ENCODE measurements around the gene HFM1. TPM values are rescaled to one million over a fixed set of nuclear protein-coding genes. Genes with fewer than 3 reads are reported as not detected.
"Not testable (repeated sequence)": the region's sequence is repeated elsewhere in the genome, so short reads cannot be mapped to it uniquely, and the experiment has no call there.

The HFM1 gene
- total RNA-seq, 1 donor from 2014 or later, result 2.5 TPM

DNA sequence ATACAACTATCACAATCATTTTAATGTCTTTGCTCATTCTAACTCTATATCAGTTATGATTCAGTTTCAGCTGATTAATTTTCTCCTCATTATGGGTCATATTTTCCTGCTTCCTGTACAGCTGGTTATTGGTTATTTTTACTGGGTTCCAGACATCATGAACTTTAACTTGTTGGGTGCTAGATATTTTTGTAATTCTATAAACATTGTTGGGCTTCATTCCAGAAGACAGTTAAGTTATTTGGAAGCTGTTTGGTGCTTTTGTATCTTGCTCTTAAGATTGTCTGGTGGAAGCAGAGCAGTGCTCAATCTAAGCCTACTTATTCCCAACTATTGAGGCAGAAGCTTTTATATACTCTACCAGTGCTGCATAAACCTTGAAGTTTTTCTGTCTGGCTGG, 34.4 kb upstream of the HFM1 start:
- peaks cover 3% of the 10 kb centered on the region for H3K36me3 Mint-ChIP-seq (ENCODE audit: low read depth, unreplicated experiment)
- H3K27ac Mint-ChIP-seq (ENCODE audit: unreplicated experiment), result no peak overlapping the region
- TF ChIP-seq, protein P1, sequence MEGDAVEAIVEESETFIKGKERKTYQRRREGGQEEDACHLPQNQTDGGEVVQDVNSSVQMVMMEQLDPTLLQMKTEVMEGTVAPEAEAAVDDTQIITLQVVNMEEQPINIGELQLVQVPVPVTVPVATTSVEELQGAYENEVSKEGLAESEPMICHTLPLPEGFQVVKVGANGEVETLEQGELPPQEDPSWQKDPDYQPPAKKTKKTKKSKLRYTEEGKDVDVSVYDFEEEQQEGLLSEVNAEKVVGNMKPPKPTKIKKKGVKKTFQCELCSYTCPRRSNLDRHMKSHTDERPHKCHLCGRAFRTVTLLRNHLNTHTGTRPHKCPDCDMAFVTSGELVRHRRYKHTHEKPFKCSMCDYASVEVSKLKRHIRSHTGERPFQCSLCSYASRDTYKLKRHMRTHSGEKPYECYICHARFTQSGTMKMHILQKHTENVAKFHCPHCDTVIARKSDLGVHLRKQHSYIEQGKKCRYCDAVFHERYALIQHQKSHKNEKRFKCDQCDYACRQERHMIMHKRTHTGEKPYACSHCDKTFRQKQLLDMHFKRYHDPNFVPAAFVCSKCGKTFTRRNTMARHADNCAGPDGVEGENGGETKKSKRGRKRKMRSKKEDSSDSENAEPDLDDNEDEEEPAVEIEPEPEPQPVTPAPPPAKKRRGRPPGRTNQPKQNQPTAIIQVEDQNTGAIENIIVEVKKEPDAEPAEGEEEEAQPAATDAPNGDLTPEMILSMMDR (IDR thresholded peaks at IDR 0.05; ENCODE audit: unreplicated experiment), result no peak
- H3K9me3 Mint-ChIP-seq (ENCODE audit: unreplicated experiment), result no peaks in the 10 kb centered on the region
- peaks cover 5% of the 10 kb centered on the region for H3K4me1 Mint-ChIP-seq (ENCODE audit: unreplicated experiment)
- no peak for DNase-seq (ENCODE audit: low spot score)
- H3K27me3 Mint-ChIP-seq (ENCODE audit: unreplicated experiment), result no peaks in the 10 kb centered on the region
- no peak overlapping the region for H3K4me3 Mint-ChIP-seq (ENCODE audit: unreplicated experiment)

DNA sequence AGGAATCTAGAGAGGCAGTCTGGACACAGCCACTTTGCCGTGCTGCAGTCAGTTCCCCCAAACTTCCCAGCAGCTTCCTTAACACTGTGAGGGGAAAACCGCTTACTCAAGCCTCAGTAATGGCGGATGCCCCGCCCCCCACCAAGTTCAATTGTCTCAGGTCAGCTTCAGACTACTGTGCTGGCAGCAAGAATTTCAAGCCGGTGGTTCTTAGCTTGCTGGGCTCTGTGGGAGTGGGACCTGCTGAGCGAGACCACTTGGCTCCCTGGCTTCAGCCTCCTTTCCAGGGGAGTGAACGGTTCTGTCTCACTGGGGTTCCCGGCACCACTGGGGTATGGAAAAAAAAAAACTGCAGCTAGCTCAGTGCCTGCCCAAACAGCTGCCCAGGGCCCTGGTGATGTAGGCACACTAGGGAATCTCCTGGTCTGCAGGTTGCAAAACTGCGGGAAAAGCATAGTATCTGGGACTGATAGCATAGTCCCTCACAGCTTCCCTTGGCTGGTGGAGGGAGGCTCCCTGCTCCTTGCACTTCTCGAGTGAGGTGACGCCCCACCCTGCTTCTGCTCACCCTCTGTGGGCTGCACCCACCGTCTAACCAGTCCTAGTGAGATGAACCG, 23.7 kb upstream of the HFM1 start:
- H3K27me3 Mint-ChIP-seq (ENCODE audit: unreplicated experiment), result peaks cover 2% of the 10 kb centered on the region
- H3K9me3 Mint-ChIP-seq (ENCODE audit: unreplicated experiment), result no peaks in the 10 kb centered on the region
- TF ChIP-seq, protein P1 (IDR thresholded peaks at IDR 0.05; ENCODE audit: unreplicated experiment), result no peak
- no peak overlapping the region for H3K27ac Mint-ChIP-seq (ENCODE audit: unreplicated experiment)
- H3K4me1 Mint-ChIP-seq (ENCODE audit: unreplicated experiment), result no peaks in the 10 kb centered on the region
- no peaks in the 10 kb centered on the region for H3K36me3 Mint-ChIP-seq (ENCODE audit: low read depth, unreplicated experiment)
- H3K4me3 Mint-ChIP-seq (ENCODE audit: unreplicated experiment), result no peak overlapping the region
- no peak for DNase-seq (ENCODE audit: low spot score)

DNA sequence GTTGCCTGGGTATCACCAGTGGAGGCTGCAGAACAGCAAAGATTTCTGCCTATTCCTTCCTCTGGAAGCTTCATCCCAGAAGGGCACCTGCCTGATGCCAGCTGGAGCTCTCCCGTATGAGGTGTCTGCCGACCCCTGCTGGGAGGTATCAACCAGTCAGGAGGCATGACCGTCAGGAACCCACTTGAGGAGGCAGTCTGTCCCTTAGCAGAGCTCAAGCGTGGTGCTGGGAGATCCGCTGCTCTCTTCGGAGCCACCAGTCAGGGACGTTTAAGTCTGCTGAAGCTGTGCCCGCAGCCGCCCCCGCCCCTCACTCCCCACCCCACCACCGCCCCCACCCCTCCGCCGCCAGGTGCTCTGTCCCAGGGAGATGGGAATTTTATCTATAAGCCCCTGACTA, 23.1 kb upstream of the HFM1 start:
- H3K27me3 Mint-ChIP-seq (ENCODE audit: unreplicated experiment), result peaks cover 2% of the 10 kb centered on the region
- H3K9me3 Mint-ChIP-seq (ENCODE audit: unreplicated experiment), result no peaks in the 10 kb centered on the region
- no peak overlapping the region for H3K27ac Mint-ChIP-seq (ENCODE audit: unreplicated experiment)
- no peaks in the 10 kb centered on the region for H3K4me1 Mint-ChIP-seq (ENCODE audit: unreplicated experiment)
- no peak overlapping the region for H3K4me3 Mint-ChIP-seq (ENCODE audit: unreplicated experiment)
- no peaks in the 10 kb centered on the region for H3K36me3 Mint-ChIP-seq (ENCODE audit: low read depth, unreplicated experiment)
- TF ChIP-seq, protein P1 (IDR thresholded peaks at IDR 0.05; ENCODE audit: unreplicated experiment), result no peak
- no peak for DNase-seq (ENCODE audit: low spot score)

DNA sequence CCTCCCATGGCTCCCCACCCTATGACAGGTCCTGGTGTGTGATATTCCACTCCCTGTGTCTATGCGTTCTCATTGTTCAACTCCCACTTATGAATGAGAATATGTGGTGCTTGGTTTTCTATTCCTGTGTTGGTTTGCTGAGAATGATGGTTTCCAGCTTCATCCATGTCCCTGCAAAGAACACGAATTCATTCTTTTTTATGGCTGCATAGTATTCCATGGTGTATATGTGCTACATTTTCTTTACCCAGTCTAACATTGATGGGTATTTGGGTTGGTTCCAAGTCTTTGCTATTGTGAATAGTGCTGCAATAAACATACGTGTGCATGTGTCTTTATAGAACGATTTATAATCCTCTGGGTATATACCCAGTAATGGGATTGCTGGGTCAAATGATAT, 17.9 kb upstream of the HFM1 start:
- DNase-seq (ENCODE audit: low spot score); H3K4me1 Mint-ChIP-seq (ENCODE audit: unreplicated experiment); H3K4me3 Mint-ChIP-seq (ENCODE audit: unreplicated experiment); H3K27ac Mint-ChIP-seq (ENCODE audit: unreplicated experiment); H3K36me3 Mint-ChIP-seq (ENCODE audit: low read depth, unreplicated experiment); H3K9me3 Mint-ChIP-seq (ENCODE audit: unreplicated experiment); H3K27me3 Mint-ChIP-seq (ENCODE audit: unreplicated experiment): not testable (repeated sequence)

DNA sequence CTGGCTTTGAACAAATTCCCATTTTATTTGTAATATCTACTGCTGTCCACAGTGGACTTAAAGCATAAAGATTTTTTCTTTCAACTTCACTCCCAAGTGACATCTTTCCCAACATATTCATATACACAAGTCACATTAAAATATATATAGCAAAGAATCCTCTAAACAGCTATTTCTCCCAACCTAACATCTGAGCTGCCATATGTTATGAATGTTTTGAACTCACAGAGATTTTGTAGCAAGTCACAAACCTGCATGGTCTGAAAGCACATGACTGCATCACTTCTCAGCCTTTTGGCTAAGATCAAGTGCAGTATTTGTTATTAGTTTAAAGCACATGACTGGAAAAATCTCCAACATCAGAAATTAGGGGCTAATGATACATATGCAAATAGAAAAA, 7.7 kb upstream of the HFM1 start:
- H3K36me3 Mint-ChIP-seq (ENCODE audit: low read depth, unreplicated experiment), result no peaks in the 10 kb centered on the region
- peaks cover 2% of the 10 kb centered on the region for H3K27me3 Mint-ChIP-seq (ENCODE audit: unreplicated experiment)
- H3K4me1 Mint-ChIP-seq (ENCODE audit: unreplicated experiment), result no peaks in the 10 kb centered on the region
- no peak overlapping the region for H3K4me3 Mint-ChIP-seq (ENCODE audit: unreplicated experiment)
- DNase-seq (ENCODE audit: low spot score), result no peak
- H3K27ac Mint-ChIP-seq (ENCODE audit: unreplicated experiment), result no peak overlapping the region
- no peaks in the 10 kb centered on the region for H3K9me3 Mint-ChIP-seq (ENCODE audit: unreplicated experiment)
- TF ChIP-seq, protein P1 (IDR thresholded peaks at IDR 0.05; ENCODE audit: unreplicated experiment), result no peak

Measured in endothelial cell (in vitro differentiated cells).